Activated T-helper 1 cell treated with Interleukin-2 at 50 U/mL for 16 hours (primary cell): ENCODE data around the gene FAM131C.

ENCODE experiments used
- DNase-seq: peaks from one replicate; pipeline ENCODE4 v3.0.0-alpha.2; 2020; ENCODE audit warnings: low read depth

FAM131C gene

GRCh38 chr1:16099412-16099811 is 26.0 kb upstream of the FAM131C start:
- no peak for DNase-seq

- DNase-seq = no peak
These were observed 22.0 kb upstream of the FAM131C start for GRCh38 chr1:16095447-16095846.

GRCh38 chr1:16094453-16095158 is 21.2 kb upstream of the FAM131C start:
- DNase-seq = no peak

GRCh38 chr1:16093611-16094010 is 20.2 kb upstream of the FAM131C start:
- no peak for DNase-seq

GRCh38 chr1:16092923-16093511 is 19.6 kb upstream of the FAM131C start:
- DNase-seq = no peak

- DNase-seq = no peak
These were observed 18.9 kb upstream of the FAM131C start for GRCh38 chr1:16092097-16092922.

GRCh38 chr1:16091296-16091695 is 17.8 kb upstream of the FAM131C start:
- no peak for DNase-seq

GRCh38 chr1:16090076-16090826 is 16.8 kb upstream of the FAM131C start:
- no peak for DNase-seq

GRCh38 chr1:16088996-16089395 is 15.5 kb upstream of the FAM131C start:
- DNase-seq = no peak

- no peak for DNase-seq
These were observed 15.0 kb upstream of the FAM131C start for GRCh38 chr1:16088351-16088911.

- no peak for DNase-seq
These were observed 14.3 kb upstream of the FAM131C start for GRCh38 chr1:16087733-16088132.

- DNase-seq = no peak
These were observed 12.1 kb upstream of the FAM131C start for GRCh38 chr1:16085522-16085921.

- no peak for DNase-seq
These were observed 10.0 kb upstream of the FAM131C start for GRCh38 chr1:16083486-16083885.

- DNase-seq = peak; percentile 36
These were observed 9.0 kb upstream of the FAM131C start for GRCh38 chr1:16082283-16083038.

GRCh38 chr1:16081636-16082035 is 8.2 kb upstream of the FAM131C start:
- DNase-seq = no peak

- DNase-seq = no peak
These were observed 7.1 kb upstream of the FAM131C start for GRCh38 chr1:16080422-16081150.

- peak; percentile 49 for DNase-seq
These were observed 5.6 kb upstream of the FAM131C start for GRCh38 chr1:16078925-16079656.

GRCh38 chr1:16077406-16078245 is 4.2 kb upstream of the FAM131C start:
- DNase-seq = no peak

GRCh38 chr1:16076865-16077238 is 3.4 kb upstream of the FAM131C start:
- DNase-seq = no peak
